ENCODE data around the gene PIGB. TPM values are rescaled to one million over a fixed set of nuclear protein-coding genes. Genes with fewer than 3 reads are reported as not detected.

PIGB gene
- polyA plus RNA-seq, 3 donors = 18.3 to 25.2 (median 18.7) TPM

Other genes starting within 250 kb of the PIGB start
- 100 to 1,000 TPM; 106 to 149 (median 111) TPM for gene RSL24D1, start 122.3 kb upstream of the PIGB start, polyA plus RNA-seq (ENCODE audit: insufficient read length in 3 of 3)
- gene RAB27A, start 29.4 kb upstream of the PIGB start, polyA plus RNA-seq (ENCODE audit: insufficient read length in 3 of 3) = 10 to 100 TPM; 18.0 to 18.7 (median 18.1) TPM
- gene PIGBOS1, start 99 bp upstream of the PIGB start, polyA plus RNA-seq (ENCODE audit: insufficient read length in 3 of 3) = 10 to 100 TPM; 18.3 to 19.2 (median 19.1) TPM
- 10 to 100 TPM; 48.8 to 63.8 (median 61.1) TPM for gene CCPG1, start 89.1 kb downstream of the PIGB start, polyA plus RNA-seq (ENCODE audit: insufficient read length in 3 of 3)
- 1 to 10 TPM; 6.3 to 7.3 (median 6.5) TPM for gene PIERCE2, start 89.3 kb downstream of the PIGB start, polyA plus RNA-seq (ENCODE audit: insufficient read length in 3 of 3)
- 10 to 100 TPM in 1 of 3 donors, 1 to 10 TPM in 2; 8.5 to 11.1 (median 8.7) TPM for gene DNAAF4, start 189.0 kb downstream of the PIGB start, polyA plus RNA-seq (ENCODE audit: insufficient read length in 3 of 3)